ENCODE measurements around the gene ZNF565. TPM values are rescaled to one million over a fixed set of nuclear protein-coding genes. Genes with fewer than 3 reads are reported as not detected.
A peak's percentile ranks its signal among the peaks of the same experiment; 100 is the strongest.

ZNF565 gene
- total and polyA plus RNA-seq, 2 of the 13 experiments (the other 11 are each of a cell fraction or from before 2014, with no cell fraction given), result 1.8 to 5.2 TPM

- TF ChIP-seq ELK4 (CRISPR knock-in tag; IDR thresholded peaks at IDR 0.05; ENCODE audit: borderline replicate concordance), result no peak
- TF ChIP-seq POLR2G (IDR thresholded peaks at IDR 0.05; ENCODE audit: low read depth, low read length), result peak; percentile 84
- TF ChIP-seq ZIK1 (CRISPR knock-in tag; IDR thresholded peaks at IDR 0.05; ENCODE audit: borderline replicate concordance, low read depth), result peak; percentile 95
- TF ChIP-seq ZBTB43 (CRISPR knock-in tag; conservative IDR thresholded peaks at IDR 0.05), result 0 out of 2 replicates have a peak, but pooled peaks have one; percentile 29
- no peak for TF ChIP-seq HHEX (CRISPR knock-in tag; IDR thresholded peaks at IDR 0.05)
- TF ChIP-seq USF2 (IDR thresholded peaks at IDR 0.05; ENCODE audit: low read depth, low read length), result no peak
- TF ChIP-seq USF2 (CRISPR knock-in tag; IDR thresholded peaks at IDR 0.05; ENCODE audit: borderline replicate concordance), result no peak
- TF ChIP-seq ZNF280B (CRISPR knock-in tag; IDR thresholded peaks at IDR 0.05; ENCODE audit: borderline replicate concordance), result no peak
- peak; percentile 78; the same call in 1 of the 2 replicates for TF ChIP-seq ZNF788 (CRISPR knock-in tag; IDR thresholded peaks at IDR 0.05; ENCODE audit: borderline replicate concordance)
- TF ChIP-seq KDM5B (CRISPR knock-in tag; IDR thresholded peaks at IDR 0.05; ENCODE audit: borderline replicate concordance), result peak; percentile 54; the same call in 1 of the 2 replicates
- no peak for TF ChIP-seq KDM4B (CRISPR knock-in tag; IDR thresholded peaks at IDR 0.05)
- TF ChIP-seq ZNF260 (CRISPR knock-in tag; IDR thresholded peaks at IDR 0.05; ENCODE audit: borderline replicate concordance, low read depth), result no peak
- no peak; the same call in 1 of the 2 replicates for TF ChIP-seq HES4 (CRISPR knock-in tag; IDR thresholded peaks at IDR 0.05; ENCODE audit: borderline replicate concordance)
- no peak; the same call in 1 of the 2 replicates for TF ChIP-seq ZNF256 (CRISPR knock-in tag; conservative IDR thresholded peaks at IDR 0.05)
- TF ChIP-seq SAP130 (CRISPR knock-in tag; IDR thresholded peaks at IDR 0.05; ENCODE audit: low read depth), result peak; percentile 89
- no peak for TF ChIP-seq ZNF83 (CRISPR knock-in tag; IDR thresholded peaks at IDR 0.05; ENCODE audit: borderline replicate concordance)
- TF ChIP-seq ZNF746 (CRISPR knock-in tag; IDR thresholded peaks at IDR 0.05), result peak; percentile 32; the same call in 1 of the 2 replicates
- TF ChIP-seq ZBTB20 (CRISPR knock-in tag; IDR thresholded peaks at IDR 0.05; ENCODE audit: borderline replicate concordance, low read depth), result no peak
- peak; percentile 93 for TF ChIP-seq MIER3 (CRISPR knock-in tag; IDR thresholded peaks at IDR 0.05; ENCODE audit: borderline replicate concordance)
- TF ChIP-seq MXI1 (IDR thresholded peaks at IDR 0.05; ENCODE audit: borderline replicate concordance, low read depth, low read length), result peak; percentile 70; the same call in 1 of the 3 replicates
- 0 out of 2 replicates have a peak, but pooled peaks have one; percentile 22 for TF ChIP-seq ZKSCAN8 (CRISPR knock-in tag; IDR thresholded peaks at IDR 0.05; ENCODE audit: borderline replicate concordance)
- no peak for TF ChIP-seq SMAD9 (CRISPR knock-in tag; IDR thresholded peaks at IDR 0.05)
- TF ChIP-seq ZFP41 (CRISPR knock-in tag; IDR thresholded peaks at IDR 0.05; ENCODE audit: borderline replicate concordance), result no peak; the same call in 1 of the 2 replicates
Observed at GRCh38 chr19:36139473-36140303, 74.8 kb downstream of the ZNF565 start, which contains the start of gene CAPNS1 (continued).

Measured in HepG2 (cell line).